OCI-LY1 (cell line): ENCODE data around the gene STMN1.
A peak's percentile ranks its signal among the peaks of the same experiment; 100 is the strongest.

Experiments
- H2AFZ ChIP-seq: fragments of 200-600 bp; sonication (generic), shearing (Covaris generic); 2 replicates; pipeline ENCODE4 v1.6.0; 2014; ENCODE audit warnings: antibody characterized with exemption, mild to moderate bottlenecking, low read length
- H3F3A ChIP-seq: fragments of 200-600 bp; sonication (generic), shearing (Covaris generic); 2 replicates; pipeline ENCODE4 v1.6.0; 2014; ENCODE audit warnings: mild to moderate bottlenecking, antibody characterized with exemption, low read length, moderate library complexity; ENCODE audit not compliant: insufficient read depth
- H3K27ac ChIP-seq: fragments of 200-600 bp; sonication (generic); 2 replicates; pipeline ENCODE4 v1.5.1; 2014; ENCODE audit warnings: low read length, mixed run types, mild to moderate bottlenecking, low read depth; ENCODE audit not compliant: poor library complexity, severe bottlenecking
- H3K27me3 ChIP-seq: fragments of 200-600 bp; sonication (generic); 2 replicates; pipeline ENCODE4 v1.6.0; 2014; ENCODE audit warnings: antibody characterized with exemption, mild to moderate bottlenecking, low read length, moderate library complexity; ENCODE audit not compliant: insufficient read depth
- H3K36me3 ChIP-seq: fragments of 200-600 bp; sonication (generic); 2 replicates; pipeline ENCODE4 v1.6.1; 2014; ENCODE audit warnings: mild to moderate bottlenecking, antibody characterized with exemption, low read length, moderate library complexity, mixed read lengths; ENCODE audit not compliant: insufficient read depth
- H3K4me1 ChIP-seq: fragments of 200-600 bp; sonication (generic); 2 replicates; pipeline ENCODE4 v1.5.1; 2014; ENCODE audit warnings: mild to moderate bottlenecking, low read length, moderate library complexity; ENCODE audit not compliant: insufficient read depth, severe bottlenecking
- H3K4me2 ChIP-seq: fragments of 200-600 bp; sonication (generic), shearing (Covaris generic); 2 replicates; pipeline ENCODE4 v1.6.1; 2014; ENCODE audit warnings: low read length
- H3K4me3 ChIP-seq: fragments of 200-600 bp; sonication (generic); 2 replicates; pipeline ENCODE4 v1.5.1; 2014; ENCODE audit warnings: low read length, low read depth, mild to moderate bottlenecking, mixed read lengths; ENCODE audit not compliant: poor library complexity, severe bottlenecking
- H3K79me2 ChIP-seq: fragments of 200-600 bp; shearing (Covaris generic); 2 replicates; pipeline ENCODE4 v1.6.1; 2016; ENCODE audit warnings: mixed run types, low read length, mixed read lengths; ENCODE audit not compliant: insufficient read depth
- H3K9ac ChIP-seq: fragments of 200-600 bp; sonication (generic), shearing (Covaris generic); 2 replicates; pipeline ENCODE4 v1.6.1; 2014; ENCODE audit warnings: mild to moderate bottlenecking, low read length, mixed read lengths
- H3K9me2 ChIP-seq: fragments of 200-600 bp; sonication (generic), shearing (Covaris generic); 2 replicates; pipeline ENCODE4 v1.6.1; 2014; ENCODE audit warnings: low read depth, mild to moderate bottlenecking, low read length, mixed read lengths
- H3K9me3 ChIP-seq: fragments of 200-600 bp; shearing (Covaris generic); 2 replicates; pipeline ENCODE4 v1.6.1; 2014; ENCODE audit warnings: low read length, mixed read lengths
- H4K20me1 ChIP-seq: fragments of 200-600 bp; sonication (generic), shearing (Covaris generic); 2 replicates; pipeline ENCODE4 v1.6.0; 2016; ENCODE audit warnings: mild to moderate bottlenecking, low read length; ENCODE audit not compliant: insufficient read depth
- CTCF ChIP-seq: fragments of 200-600 bp; sonication (generic), shearing (Covaris generic); IDR thresholded peaks from 2 replicates; pipeline ENCODE4 v1.5.1; 2017; ENCODE audit warnings: mild to moderate bottlenecking, antibody characterized with exemption, low read length, moderate library complexity, mixed read lengths
- EZH2 ChIP-seq: fragments of 200-600 bp; sonication (generic), shearing (Covaris generic); IDR thresholded peaks from 2 replicates; pipeline ENCODE4 v1.8.0; 2017; ENCODE audit warnings: borderline replicate concordance, mixed run types, mild to moderate bottlenecking, antibody characterized with exemption, low read length, moderate library complexity, mixed read lengths

Gene STMN1

GRCh38 chr1:25926731-25927496 is 20.7 kb upstream of the STMN1 start:
- H3K4me2 ChIP-seq: no peak overlapping the region
- peaks cover 15% of the 10 kb centered on the region for H3K4me1 ChIP-seq
- no peaks in the 10 kb centered on the region for H4K20me1 ChIP-seq
- H3K27ac ChIP-seq: no peak overlapping the region
- no peak overlapping the region for H3K4me3 ChIP-seq
- peaks cover 6% of the 10 kb centered on the region; the same call in 1 of the 2 replicates for H3K27me3 ChIP-seq
- no peaks in the 10 kb centered on the region for H3K36me3 ChIP-seq
- no peaks in the 10 kb centered on the region for H3K9me3 ChIP-seq
- H2AFZ ChIP-seq: no peak overlapping the region
- TF ChIP-seq EZH2 (no peak), CTCF (no peak)
- H3K79me2 ChIP-seq: no peaks in the 10 kb centered on the region
- H3K9ac ChIP-seq: no peak overlapping the region
- no peaks in the 10 kb centered on the region for H3K9me2 ChIP-seq
- no peaks in the 10 kb centered on the region for H3F3A ChIP-seq

DNA sequence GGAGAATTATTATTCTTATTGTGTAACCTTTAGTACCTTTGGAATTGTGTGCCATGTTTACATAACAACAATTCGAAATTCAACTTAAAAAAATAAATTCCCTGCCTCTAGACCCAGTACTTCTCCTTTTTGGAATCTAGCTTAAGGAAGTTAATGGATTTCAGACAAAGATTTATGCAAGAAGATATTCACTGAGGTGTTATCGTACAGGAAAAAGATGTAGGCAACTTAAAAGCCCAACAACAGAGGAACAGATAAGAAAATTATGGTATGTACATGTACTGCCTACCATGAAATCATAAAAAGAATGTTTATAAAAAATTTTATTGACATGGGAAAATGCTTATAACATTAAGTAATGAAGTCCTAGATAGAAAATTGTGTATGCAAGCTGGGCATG is 18.2 kb upstream of the STMN1 start:
- no peak overlapping the region for H3K4me2 ChIP-seq
- peaks cover 6% of the 10 kb centered on the region; the same call in 1 of the 2 replicates for H3K27me3 ChIP-seq
- H3F3A ChIP-seq: no peaks in the 10 kb centered on the region
- no peaks in the 10 kb centered on the region for H3K9me3 ChIP-seq
- no peak overlapping the region for H3K9ac ChIP-seq
- H4K20me1 ChIP-seq: no peaks in the 10 kb centered on the region
- H3K27ac ChIP-seq: no peak overlapping the region
- H2AFZ ChIP-seq: no peak overlapping the region
- H3K36me3 ChIP-seq: no peaks in the 10 kb centered on the region
- H3K4me1 ChIP-seq: peaks cover 15% of the 10 kb centered on the region
- no peaks in the 10 kb centered on the region for H3K9me2 ChIP-seq
- no peak overlapping the region for H3K4me3 ChIP-seq
- TF ChIP-seq EZH2 (no peak), CTCF (no peak)
- H3K79me2 ChIP-seq: no peaks in the 10 kb centered on the region

- Histone ChIP-seq H4K20me1 (no peaks in the 10 kb centered on the region), H3K4me3 (peak overlapping the region; percentile 37), H3K36me3 (no peaks in the 10 kb centered on the region), H2AFZ (no peak overlapping the region), H3F3A (no peaks in the 10 kb centered on the region), H3K4me2 (peak overlapping the region; percentile 63), H3K79me2 (no peaks in the 10 kb centered on the region), H3K9me3 (no peaks in the 10 kb centered on the region), H3K27ac (no peak overlapping the region), H3K4me1 (peaks cover 16% of the 10 kb centered on the region), H3K9me2 (no peaks in the 10 kb centered on the region), H3K27me3 (peaks cover 6% of the 10 kb centered on the region; the same call in 1 of the 2 replicates), H3K9ac (peak overlapping the region; percentile 11; the same call in 1 of the 2 replicates)
- TF ChIP-seq EZH2 (no peak), CTCF (no peak)
Measured at GRCh38 chr1:25922971-25923552, 16.8 kb upstream of the STMN1 start.
